GM10248 (cell line): Measurements from ENCODE around the gene ARHGEF40.

Experiments used
- CTCF ChIA-PET: fragments of 300-600 bp; sonication (Branson Sonifier 250); formaldehyde crosslinking; extraction: SDS; loops from one replicate; lab custom pipeline; 2021; ENCODE audit warnings: antibody characterized with exemption; lab: Yijun Ruan, JAX
- POLR2A ChIA-PET: fragments of 350-650 bp; sonication (Branson Sonifier 250); formaldehyde crosslinking; extraction: SDS; loops from one replicate; lab custom pipeline; 2020; ENCODE audit warnings: antibody characterized with exemption; lab: Yijun Ruan, JAX
- DNase-seq: peaks from one replicate; pipeline ENCODE4 v3.0.0; 2012; ENCODE audit errors: extremely low spot score
- CTCF ChIP-seq: IDR thresholded peaks from 2 replicates; pipeline ENCODE4 v1.5.1; 2012; ENCODE audit warnings: mild to moderate bottlenecking, low read depth; ENCODE audit errors: extremely low read depth, missing control alignments, control extremely low read depth

ARHGEF40 gene

DNA sequence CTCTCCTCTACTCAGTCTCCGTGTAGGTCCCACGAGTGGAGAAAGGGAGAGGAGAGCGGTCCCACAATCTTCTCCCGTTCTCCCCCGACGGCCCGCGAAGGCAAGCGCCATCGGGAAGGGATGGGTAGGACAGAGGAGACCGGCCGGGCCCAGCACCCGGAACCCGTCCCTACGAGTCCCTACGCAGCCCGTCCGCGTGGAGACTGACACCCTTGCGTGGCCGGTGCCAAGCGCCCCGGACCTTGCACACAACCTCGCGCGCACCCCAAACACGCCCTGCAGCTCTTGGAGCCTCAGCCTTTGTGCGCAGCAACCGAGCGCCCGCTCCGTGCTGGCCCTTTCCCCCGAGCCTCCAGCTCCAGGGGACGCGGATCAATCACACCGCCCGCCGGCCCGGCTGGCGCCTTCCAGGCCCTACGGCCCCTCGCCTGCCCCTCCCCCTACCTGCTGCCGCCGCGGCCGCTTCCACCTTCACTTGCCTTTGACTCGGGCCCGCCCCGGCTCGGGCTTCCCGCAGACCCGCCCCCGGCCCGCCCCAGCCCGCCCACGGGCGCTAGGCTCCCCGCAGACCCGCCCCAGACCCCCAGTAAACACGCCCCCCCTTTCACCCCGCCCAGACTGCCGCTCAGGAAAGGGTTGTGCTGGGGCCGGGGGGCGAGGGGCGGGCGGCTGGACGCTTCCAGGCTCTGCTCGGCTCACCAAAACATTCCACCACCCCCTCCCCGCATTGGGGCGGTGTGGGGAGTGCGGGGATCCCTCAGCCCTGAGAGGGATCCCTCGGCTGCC is 45.3 kb upstream of the ARHGEF40 start, which contains the start of gene NDRG2:
Gene NDRG2, minus strand, starts transcription at position 477 of the 786 bp plus-strand sequence. CDS start 1,746 bp downstream, outside the sequence.
- no peak for TF ChIP-seq CTCF
- peak; percentile 72 for DNase-seq
- CTCF ChIA-PET = interaction anchor here (1.8 kb wide), 1 partner anchor 11 kb away, joined by 21 read pairs; no protein-coding TSS in a partner anchor
- POLR2A ChIA-PET = no interaction called here

GRCh38 chr14:21025371-21026273 is 44.5 kb upstream of the ARHGEF40 start:
- CTCF ChIA-PET = interaction anchor here (0.7 to 2.0 kb wide), 5 partner anchors 8 to 67 kb away, joined by 3 to 11 read pairs (median 4); no protein-coding TSS in a partner anchor
- POLR2A ChIA-PET = no interaction called here
- DNase-seq = no peak
- no peak for TF ChIP-seq CTCF

GRCh38 chr14:21026274-21026987 is 43.7 kb upstream of the ARHGEF40 start:
- TF ChIP-seq CTCF = no peak
- POLR2A ChIA-PET = no interaction called here
- no peak for DNase-seq
- CTCF ChIA-PET = interaction anchor here (0.7 to 2.0 kb wide), 5 partner anchors 9 to 66 kb away, joined by 3 to 11 read pairs (median 4); no protein-coding TSS in a partner anchor

DNA sequence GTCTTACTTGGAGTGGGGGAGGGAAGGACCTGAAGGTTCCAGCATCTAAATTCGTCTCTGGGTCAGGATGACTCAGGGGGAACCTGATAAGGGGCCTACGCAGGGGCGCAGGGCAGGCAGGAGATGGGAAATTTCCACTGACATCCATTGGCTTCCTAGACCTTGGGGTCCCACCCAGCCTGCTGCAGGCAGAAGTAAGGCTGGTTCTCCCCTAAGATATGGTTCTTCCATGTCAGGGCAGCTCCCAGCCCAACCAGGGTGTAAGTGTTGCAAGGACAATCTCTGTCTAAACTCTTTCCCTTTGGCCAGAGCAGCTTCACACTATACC is 43.2 kb upstream of the ARHGEF40 start:
- DNase-seq = no peak
- ChIA-PET CTCF (interaction anchor here (1.6 to 2.0 kb wide), 3 partner anchors 12 to 66 kb away, joined by 4 to 11 read pairs (median 8); no protein-coding TSS in a partner anchor), POLR2A (no interaction called here)
- TF ChIP-seq CTCF = no peak

- ChIA-PET POLR2A (no interaction called here), CTCF (interaction anchor here (1.0 to 1.3 kb wide), 3 partner anchors 10 to 63 kb away, joined by 3 read pairs; no protein-coding TSS in a partner anchor)
- DNase-seq = no peak
- no peak for TF ChIP-seq CTCF
Measured at GRCh38 chr14:21029917-21030316, 40.2 kb upstream of the ARHGEF40 start, which contains the start of gene TPPP2. Gene TPPP2 (plus strand): TSS chr14:21030217. CDS start chr14:21030582, 365 bp downstream.
